ENCODE data around the gene HERC2.

GRCh38 chr15:28264166-28264565 is 57.8 kb downstream of the HERC2 start:
- no peak for TF ChIP-seq POLR2AphosphoS5 (IDR thresholded peaks at IDR 0.05; ENCODE audit: insufficient read depth, low read depth, low read length)
- TF ChIP-seq CTCF (IDR thresholded peaks at IDR 0.05; ENCODE audit: extremely low read depth in 1 of 2, insufficient read depth in 1 of 2, low read depth in 1 of 2, low read length in 2 of 2) = no peak
